HG03571 (cell line): Measurements from ENCODE around the gene GREB1.

ENCODE experiments used
- ATAC-seq: cut with Tn5 transposase; IDR thresholded peaks from one replicate; pipeline ENCODE4 v1.9.1; 2021; ENCODE audit not compliant: unreplicated experiment

Gene GREB1

GRCh38 chr2:11679016-11679415, 145.2 kb downstream of the GREB1 start:
- ATAC-seq: no peak

DNA sequence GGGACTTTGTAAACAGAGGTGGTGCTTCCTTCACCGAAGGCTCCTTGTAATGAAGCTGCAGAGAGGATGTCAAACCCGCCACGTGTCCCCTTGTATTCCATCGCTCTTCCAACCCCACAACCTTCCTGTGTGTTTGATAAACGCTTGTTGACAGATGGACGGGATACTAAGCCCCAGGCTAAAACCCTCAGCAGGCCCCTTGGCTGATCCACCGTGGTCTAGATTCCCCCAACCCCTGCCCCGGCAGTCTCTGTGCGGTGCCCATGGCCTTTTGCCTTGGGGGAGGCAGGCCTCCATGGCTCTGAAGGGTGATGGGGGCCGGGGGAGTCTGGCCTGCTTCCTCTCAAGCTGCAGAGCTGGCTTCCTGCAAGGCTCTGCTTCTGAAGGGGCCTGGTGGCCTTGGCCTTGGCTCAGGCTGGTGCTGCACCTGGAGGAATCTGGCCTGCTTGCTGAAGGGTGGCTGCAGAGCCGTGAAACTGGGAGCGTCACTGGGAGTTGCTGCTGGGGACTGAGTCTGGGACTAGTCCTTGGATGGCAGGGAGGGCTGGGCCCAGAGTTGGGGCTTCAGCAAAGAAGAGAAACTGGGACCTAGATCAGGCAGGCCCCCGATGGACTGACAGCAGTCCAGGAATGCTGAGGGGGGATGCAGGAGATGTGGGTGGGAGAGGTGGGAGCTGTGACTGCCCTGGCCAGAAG, 145.8 kb downstream of the GREB1 start:
- no peak for ATAC-seq

- ATAC-seq: no peak
These were observed 146.5 kb downstream of the GREB1 start for GRCh38 chr2:11680182-11680900.

GRCh38 chr2:11680901-11681721, 147.3 kb downstream of the GREB1 start:
- ATAC-seq: no peak

DNA sequence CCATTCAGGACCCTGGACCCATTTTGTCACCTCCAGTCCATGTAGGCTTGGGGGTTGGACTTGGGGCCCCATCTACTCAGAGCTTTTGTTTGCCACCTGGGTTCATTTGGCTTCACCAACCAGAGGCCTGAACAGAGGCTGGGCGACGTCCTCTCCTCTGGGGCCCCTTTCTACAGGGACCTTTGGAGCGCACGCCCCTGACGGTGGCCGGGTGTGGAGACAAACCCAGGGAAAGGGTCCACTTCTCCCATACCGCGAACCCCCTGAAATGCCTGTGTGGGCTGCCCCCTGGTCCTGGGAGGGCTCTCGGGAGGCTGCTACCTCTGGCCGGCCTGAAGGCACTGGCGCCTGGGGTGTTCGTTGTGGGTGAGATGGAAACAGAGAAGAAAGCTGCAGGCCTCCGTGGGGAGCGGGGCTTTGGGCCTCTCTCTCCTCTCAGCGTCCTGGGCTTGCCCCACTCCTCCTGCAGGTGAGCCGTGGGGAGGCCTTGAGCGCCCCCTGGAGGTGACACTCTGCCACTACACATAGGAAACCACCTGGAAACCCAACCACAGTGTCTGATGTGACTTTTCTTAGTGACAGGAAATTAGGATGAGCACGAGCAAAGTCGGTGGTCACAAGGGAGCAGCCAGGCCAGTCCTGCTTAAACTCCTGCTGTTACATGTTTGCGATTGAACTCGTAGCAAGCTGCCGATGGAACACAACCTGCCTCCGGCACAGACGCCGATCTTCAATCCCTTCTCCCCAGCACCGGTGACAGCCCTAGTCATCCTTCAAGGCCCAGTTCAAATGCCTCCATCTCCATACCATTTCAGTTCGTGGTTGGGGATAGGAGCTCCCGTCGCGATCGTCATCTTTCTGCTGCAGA, 148.1 kb downstream of the GREB1 start:
- no peak for ATAC-seq

DNA sequence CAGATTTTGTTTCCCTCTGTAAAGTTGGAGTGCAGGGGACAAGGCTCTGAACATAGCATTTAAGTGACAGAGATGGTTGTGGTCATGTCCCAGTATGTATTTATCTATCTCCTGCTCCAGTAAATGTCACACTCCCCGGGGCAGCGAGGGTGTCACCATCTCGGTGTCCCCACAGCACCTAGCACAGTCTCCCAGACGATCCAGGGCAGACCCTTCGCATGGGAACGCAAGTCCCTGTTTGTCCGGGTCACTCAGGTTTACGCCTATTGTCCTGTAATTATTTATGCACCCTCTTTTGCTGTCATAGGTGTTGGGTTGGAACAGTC, 148.7 kb downstream of the GREB1 start:
- ATAC-seq: no peak

DNA sequence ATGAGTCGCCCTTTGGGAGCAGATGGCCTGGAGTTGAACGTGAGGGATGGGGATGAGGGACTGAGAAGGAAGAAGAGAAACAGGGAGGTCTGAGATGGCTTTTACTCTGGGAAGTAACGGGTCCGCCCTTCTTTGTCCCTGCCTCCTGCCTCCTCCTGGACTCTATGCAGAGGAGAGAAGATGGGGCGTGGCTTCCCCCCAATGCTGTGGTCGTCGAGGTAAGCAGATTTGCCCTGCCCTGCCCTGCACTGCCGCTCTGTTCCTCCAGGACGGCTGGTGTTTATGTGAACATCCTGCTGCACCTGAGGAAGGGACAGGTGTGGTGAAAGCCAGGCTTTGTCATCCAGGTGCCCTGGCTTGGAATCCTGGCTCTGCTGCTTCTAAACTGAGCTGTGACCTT, 149.6 kb downstream of the GREB1 start:
- ATAC-seq: no peak

GRCh38 chr2:11683966-11684365, 150.1 kb downstream of the GREB1 start:
- no peak for ATAC-seq

DNA sequence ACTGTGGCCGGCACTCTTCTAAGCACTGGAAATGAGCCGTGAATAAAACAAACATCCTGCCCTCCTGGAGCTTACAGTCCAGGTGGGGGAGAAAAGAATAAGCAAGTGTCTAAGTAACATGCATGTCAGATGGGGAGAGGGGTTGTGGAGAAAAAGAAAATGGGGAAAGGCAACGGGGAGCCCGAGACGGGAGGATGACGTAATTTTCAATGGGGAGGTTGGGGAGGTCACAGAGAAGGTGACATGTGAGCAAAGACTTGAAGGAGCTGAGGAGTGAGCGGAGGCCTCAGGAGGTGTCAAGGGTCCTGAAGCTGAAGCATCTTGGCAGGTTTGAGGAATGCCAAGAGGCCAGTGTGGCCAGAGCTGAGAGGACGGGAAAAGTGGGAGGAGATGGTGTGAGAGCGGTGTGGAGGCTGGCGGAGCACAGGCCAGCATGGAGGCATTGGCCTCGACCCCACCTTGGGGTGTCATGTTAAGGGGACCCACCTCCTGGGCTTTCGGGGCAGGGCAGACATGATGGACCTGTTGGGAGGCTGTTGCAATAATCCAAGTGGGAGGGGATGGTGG, 151.1 kb downstream of the GREB1 start:
- ATAC-seq: no peak

DNA sequence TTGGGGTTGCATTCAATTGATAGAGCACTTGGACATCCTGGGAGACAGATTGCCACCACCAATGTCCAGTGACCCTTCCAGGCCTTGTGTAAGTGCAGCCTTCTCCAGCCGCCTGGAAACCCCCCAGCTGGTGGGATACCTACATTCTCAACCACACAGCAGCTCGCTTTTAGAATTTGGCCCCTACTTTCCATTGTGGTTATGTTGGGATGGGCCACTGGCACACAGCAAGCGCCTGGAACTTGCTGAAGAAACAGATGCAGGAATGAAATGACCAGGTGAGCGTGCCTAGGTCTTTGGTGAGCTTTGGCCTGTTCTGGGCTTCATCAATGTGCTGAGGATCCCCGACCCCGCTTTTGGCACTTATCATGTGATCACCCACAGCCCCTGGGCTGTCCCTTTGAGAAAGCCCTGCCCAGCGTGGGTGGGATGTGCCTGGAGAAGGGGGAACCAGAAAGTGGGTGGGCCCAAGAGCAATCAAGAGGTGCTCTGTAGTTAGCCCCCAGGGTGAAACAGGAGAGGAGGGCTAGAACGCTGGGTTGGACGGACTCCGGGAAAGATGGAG, 152.1 kb downstream of the GREB1 start:
- no peak for ATAC-seq

- ATAC-seq: no peak
These were observed 153.9 kb downstream of the GREB1 start for GRCh38 chr2:11687736-11688135.

DNA sequence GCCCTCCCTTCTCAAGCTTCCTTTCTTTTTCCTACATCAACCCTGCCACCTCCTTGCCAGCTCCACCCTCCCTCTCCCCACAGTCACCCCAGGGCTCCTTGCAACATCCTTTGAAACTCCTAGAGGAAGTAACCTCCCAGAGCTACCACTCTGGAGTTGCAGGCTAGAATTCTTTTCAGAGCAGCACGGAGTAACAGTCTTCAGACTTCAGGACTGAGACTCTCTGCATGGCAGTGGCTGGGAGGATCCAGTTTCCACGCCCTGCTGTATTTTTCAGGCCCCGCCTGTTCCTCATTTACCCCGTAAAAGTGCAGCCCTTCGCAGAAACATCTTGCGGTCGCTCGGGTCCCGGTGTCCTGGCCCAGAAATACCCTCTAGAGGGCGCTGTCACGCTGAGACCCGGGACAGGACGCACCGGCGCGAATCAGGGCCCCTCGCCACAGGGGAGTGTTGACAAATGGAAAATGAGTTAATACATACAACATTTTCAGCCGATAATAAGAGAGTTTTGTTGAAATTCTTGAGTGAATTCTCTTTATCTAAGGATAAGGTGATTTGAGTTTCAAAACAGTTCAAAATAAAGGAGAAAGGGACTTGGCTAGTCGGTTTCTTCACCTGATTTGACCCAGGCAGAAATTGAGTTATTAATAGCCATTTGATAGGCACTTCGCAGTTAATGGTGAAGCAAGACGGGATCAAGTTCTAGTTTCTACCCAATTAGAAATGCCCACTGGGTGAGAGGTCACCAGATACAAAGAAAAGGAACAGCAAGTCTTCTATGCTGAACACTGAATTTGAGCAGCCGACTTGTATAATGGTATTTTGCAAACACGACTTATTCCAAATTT, 154.6 kb downstream of the GREB1 start:
- peak; percentile 81 for ATAC-seq

- ATAC-seq: no peak
These were observed 157.3 kb downstream of the GREB1 start for GRCh38 chr2:11691076-11691660.
